ENCODE measurements around the gene OR6J1.

Gene OR6J1

GRCh38 chr14:22668863-22669262 lies 24.7 kb upstream of the OR6J1 start:
- H3K27me3 ChIP-seq (ENCODE audit: insufficient read depth, low read length), result no peaks in the 10 kb centered on the region
- H3K4me1 ChIP-seq (ENCODE audit: control insufficient read depth, insufficient read depth, low read length, unreplicated experiment), result peaks cover 32% of the 10 kb centered on the region
- peak overlapping the region; percentile 92 for H3K27ac ChIP-seq (ENCODE audit: low read depth, low read length)

GRCh38 chr14:22668417-22668816 lies 24.3 kb upstream of the OR6J1 start:
- Histone ChIP-seq H2AFZ (ENCODE audit: low read length, unreplicated experiment) (peak overlapping the region; percentile 22), H3K4me3 (ENCODE audit: low read depth, low read length) (peak overlapping the region; percentile 14; the same call in 1 of the 2 replicates), H3K27me3 (ENCODE audit: insufficient read depth, low read length) (no peaks in the 10 kb centered on the region), H3K79me2 (ENCODE audit: control insufficient read depth, insufficient read depth, low read length, unreplicated experiment) (no peaks in the 10 kb centered on the region), H3K36me3 (ENCODE audit: insufficient read depth, low read length) (no peaks in the 10 kb centered on the region), H3K27ac (ENCODE audit: low read depth, low read length) (peak overlapping the region; percentile 92), H3K4me1 (ENCODE audit: control insufficient read depth, insufficient read depth, low read length, unreplicated experiment) (peaks cover 32% of the 10 kb centered on the region)

More at GRCh38 chr14:22668863-22669262, 24.7 kb upstream of the OR6J1 start:
- Histone ChIP-seq H3K4me3 (ENCODE audit: low read depth, low read length) (peak overlapping the region; percentile 39; the same call in 1 of the 2 replicates), H2AFZ (ENCODE audit: low read length, unreplicated experiment) (peak overlapping the region; percentile 96), H3K79me2 (ENCODE audit: control insufficient read depth, insufficient read depth, low read length, unreplicated experiment) (no peaks in the 10 kb centered on the region), H3K36me3 (ENCODE audit: insufficient read depth, low read length) (no peaks in the 10 kb centered on the region)

GRCh38 chr14:22667881-22668280 lies 23.7 kb upstream of the OR6J1 start:
- Histone ChIP-seq H2AFZ (ENCODE audit: low read length, unreplicated experiment) (peak overlapping the region; percentile 22), H3K4me3 (ENCODE audit: low read depth, low read length) (peak overlapping the region; percentile 14; the same call in 1 of the 2 replicates), H3K79me2 (ENCODE audit: control insufficient read depth, insufficient read depth, low read length, unreplicated experiment) (no peaks in the 10 kb centered on the region), H3K4me1 (ENCODE audit: control insufficient read depth, insufficient read depth, low read length, unreplicated experiment) (peaks cover 32% of the 10 kb centered on the region), H3K27ac (ENCODE audit: low read depth, low read length) (peak overlapping the region; percentile 92), H3K36me3 (ENCODE audit: insufficient read depth, low read length) (no peaks in the 10 kb centered on the region), H3K27me3 (ENCODE audit: insufficient read depth, low read length) (no peaks in the 10 kb centered on the region)

GRCh38 chr14:22666203-22666893 lies 22.2 kb upstream of the OR6J1 start:
- Histone ChIP-seq H3K4me3 (ENCODE audit: low read depth, low read length) (no peak overlapping the region), H3K27me3 (ENCODE audit: insufficient read depth, low read length) (no peaks in the 10 kb centered on the region), H3K4me1 (ENCODE audit: control insufficient read depth, insufficient read depth, low read length, unreplicated experiment) (peaks cover 28% of the 10 kb centered on the region), H3K27ac (ENCODE audit: low read depth, low read length) (no peak overlapping the region), H2AFZ (ENCODE audit: low read length, unreplicated experiment) (no peak overlapping the region), H3K36me3 (ENCODE audit: insufficient read depth, low read length) (no peaks in the 10 kb centered on the region), H3K79me2 (ENCODE audit: control insufficient read depth, insufficient read depth, low read length, unreplicated experiment) (no peaks in the 10 kb centered on the region)

GRCh38 chr14:22664261-22664660 lies 20.1 kb upstream of the OR6J1 start:
- Histone ChIP-seq H3K27ac (ENCODE audit: low read depth, low read length) (no peak overlapping the region), H3K79me2 (ENCODE audit: control insufficient read depth, insufficient read depth, low read length, unreplicated experiment) (no peaks in the 10 kb centered on the region), H3K27me3 (ENCODE audit: insufficient read depth, low read length) (no peaks in the 10 kb centered on the region), H3K4me1 (ENCODE audit: control insufficient read depth, insufficient read depth, low read length, unreplicated experiment) (peaks cover 18% of the 10 kb centered on the region), H2AFZ (ENCODE audit: low read length, unreplicated experiment) (no peak overlapping the region), H3K36me3 (ENCODE audit: insufficient read depth, low read length) (no peaks in the 10 kb centered on the region), H3K4me3 (ENCODE audit: low read depth, low read length) (no peak overlapping the region)

GRCh38 chr14:22660654-22661053 lies 16.5 kb upstream of the OR6J1 start:
- no peaks in the 10 kb centered on the region for H3K79me2 ChIP-seq (ENCODE audit: control insufficient read depth, insufficient read depth, low read length, unreplicated experiment)
- H3K27ac ChIP-seq (ENCODE audit: low read depth, low read length), result no peak overlapping the region
- no peak overlapping the region for H2AFZ ChIP-seq (ENCODE audit: low read length, unreplicated experiment)

GRCh38 chr14:22658946-22659345 lies 14.8 kb upstream of the OR6J1 start:
- Histone ChIP-seq H3K27me3 (ENCODE audit: insufficient read depth, low read length) (no peaks in the 10 kb centered on the region), H3K27ac (ENCODE audit: low read depth, low read length) (no peak overlapping the region), H3K36me3 (ENCODE audit: insufficient read depth, low read length) (no peaks in the 10 kb centered on the region), H2AFZ (ENCODE audit: low read length, unreplicated experiment) (no peak overlapping the region), H3K4me3 (ENCODE audit: low read depth, low read length) (no peak overlapping the region), H3K79me2 (ENCODE audit: control insufficient read depth, insufficient read depth, low read length, unreplicated experiment) (no peaks in the 10 kb centered on the region), H3K4me1 (ENCODE audit: control insufficient read depth, insufficient read depth, low read length, unreplicated experiment) (peaks cover 21% of the 10 kb centered on the region)

More at GRCh38 chr14:22660654-22661053, 16.5 kb upstream of the OR6J1 start:
- Histone ChIP-seq H3K4me1 (ENCODE audit: control insufficient read depth, insufficient read depth, low read length, unreplicated experiment) (peaks cover 18% of the 10 kb centered on the region), H3K36me3 (ENCODE audit: insufficient read depth, low read length) (no peaks in the 10 kb centered on the region), H3K4me3 (ENCODE audit: low read depth, low read length) (no peak overlapping the region), H3K27me3 (ENCODE audit: insufficient read depth, low read length) (no peaks in the 10 kb centered on the region)

GRCh38 chr14:22657861-22658260 lies 13.7 kb upstream of the OR6J1 start:
- Histone ChIP-seq H3K4me1 (ENCODE audit: control insufficient read depth, insufficient read depth, low read length, unreplicated experiment) (peaks cover 25% of the 10 kb centered on the region), H3K4me3 (ENCODE audit: low read depth, low read length) (no peak overlapping the region), H3K79me2 (ENCODE audit: control insufficient read depth, insufficient read depth, low read length, unreplicated experiment) (no peaks in the 10 kb centered on the region)

GRCh38 chr14:22656945-22657731 lies 13.0 kb upstream of the OR6J1 start:
- Histone ChIP-seq H3K27me3 (ENCODE audit: insufficient read depth, low read length) (no peaks in the 10 kb centered on the region), H3K4me3 (ENCODE audit: low read depth, low read length) (no peak overlapping the region), H3K4me1 (ENCODE audit: control insufficient read depth, insufficient read depth, low read length, unreplicated experiment) (peaks cover 25% of the 10 kb centered on the region), H3K79me2 (ENCODE audit: control insufficient read depth, insufficient read depth, low read length, unreplicated experiment) (no peaks in the 10 kb centered on the region), H3K36me3 (ENCODE audit: insufficient read depth, low read length) (no peaks in the 10 kb centered on the region), H2AFZ (ENCODE audit: low read length, unreplicated experiment) (peak overlapping the region; percentile 53), H3K27ac (ENCODE audit: low read depth, low read length) (peak overlapping the region; percentile 45)

More at GRCh38 chr14:22657861-22658260, 13.7 kb upstream of the OR6J1 start:
- peak overlapping the region; percentile 45 for H3K27ac ChIP-seq (ENCODE audit: low read depth, low read length)
- no peaks in the 10 kb centered on the region for H3K36me3 ChIP-seq (ENCODE audit: insufficient read depth, low read length)
- no peaks in the 10 kb centered on the region for H3K27me3 ChIP-seq (ENCODE audit: insufficient read depth, low read length)
- H2AFZ ChIP-seq (ENCODE audit: low read length, unreplicated experiment), result peak overlapping the region; percentile 53

GRCh38 chr14:22656226-22656625 lies 12.1 kb upstream of the OR6J1 start:
- Histone ChIP-seq H3K27ac (ENCODE audit: low read depth, low read length) (no peak overlapping the region), H3K36me3 (ENCODE audit: insufficient read depth, low read length) (no peaks in the 10 kb centered on the region), H3K4me3 (ENCODE audit: low read depth, low read length) (no peak overlapping the region), H2AFZ (ENCODE audit: low read length, unreplicated experiment) (no peak overlapping the region), H3K79me2 (ENCODE audit: control insufficient read depth, insufficient read depth, low read length, unreplicated experiment) (no peaks in the 10 kb centered on the region), H3K27me3 (ENCODE audit: insufficient read depth, low read length) (no peaks in the 10 kb centered on the region), H3K4me1 (ENCODE audit: control insufficient read depth, insufficient read depth, low read length, unreplicated experiment) (peaks cover 25% of the 10 kb centered on the region)
